OCI-LY7 (cell line): ENCODE results near the gene PIGW. TPM values are rescaled to one million over a fixed set of nuclear protein-coding genes. Genes with fewer than 3 reads are reported as not detected.

Source experiments
- BruUV-seq: library from RNA; stranded (reverse); fragments of 400-500 nt; replicated peaks from 2 replicates; lab custom pipeline; 2021; lab: Mats Ljungman, UMichigan
- CTCF ChIA-PET: fragments of 300-600 bp; sonication (Branson Sonifier 250); formaldehyde crosslinking; loops from one replicate; lab custom pipeline; 2022; ENCODE audit warnings: antibody characterized with exemption; ENCODE audit not compliant: unreplicated experiment; lab: Charles Lee
- POLR2A ChIA-PET: fragments of 300-600 bp; sonication (Branson Sonifier 250); formaldehyde crosslinking; loops from one replicate; lab custom pipeline; 2022; ENCODE audit warnings: antibody characterized with exemption; lab: Charles Lee
- DNase-seq: peaks from one replicate; pipeline ENCODE4 v3.0.0-alpha.2; 2015; ENCODE audit warnings: low spot score
- H2AFZ ChIP-seq: fragments of 200-600 bp; sonication (generic), shearing (Covaris generic); 2 replicates; pipeline ENCODE4 v1.6.1; 2014; ENCODE audit warnings: mild to moderate bottlenecking, antibody characterized with exemption, low read length, moderate library complexity
- H3K27ac ChIP-seq: fragments of 200-600 bp; sonication (generic); 2 replicates; pipeline ENCODE4 v1.5.1; 2014; ENCODE audit warnings: mixed run types, low read depth, mild to moderate bottlenecking, moderate library complexity, low read length, inconsistent platforms; ENCODE audit not compliant: poor library complexity, severe bottlenecking
- H3K36me3 ChIP-seq: fragments of 200-600 bp; sonication (generic); 2 replicates; pipeline ENCODE4 v1.6.1; 2014; ENCODE audit warnings: mild to moderate bottlenecking, antibody characterized with exemption, low read length, moderate library complexity, mixed read lengths; ENCODE audit not compliant: insufficient read depth
- H3K4me1 ChIP-seq: fragments of 200-600 bp; sonication (generic); 2 replicates; pipeline ENCODE4 v1.5.1; 2014; ENCODE audit warnings: mild to moderate bottlenecking, low read length; ENCODE audit not compliant: insufficient read depth, poor library complexity, severe bottlenecking
- H3K4me2 ChIP-seq: fragments of 200-600 bp; sonication (generic); 2 replicates; pipeline ENCODE4 v1.6.1; 2014; ENCODE audit warnings: mild to moderate bottlenecking, low read length
- H3K4me3 ChIP-seq: fragments of 200-600 bp; sonication (generic); 2 replicates; pipeline ENCODE4 v1.5.1; 2014; ENCODE audit warnings: mild to moderate bottlenecking, low read depth, low read length; ENCODE audit not compliant: poor library complexity, severe bottlenecking
- H3K79me2 ChIP-seq: fragments of 200-600 bp; sonication (generic); 2 replicates; pipeline ENCODE4 v1.6.1; 2016; ENCODE audit warnings: low read depth, mild to moderate bottlenecking, low read length, moderate library complexity, mixed read lengths; ENCODE audit not compliant: insufficient read depth
- H3K9me2 ChIP-seq: fragments of 200-600 bp; sonication (generic); 2 replicates; pipeline ENCODE4 v1.6.1; 2016; ENCODE audit warnings: mild to moderate bottlenecking, low read length, mixed read lengths; ENCODE audit not compliant: insufficient read depth
- H3K9me3 ChIP-seq: fragments of 200-600 bp; sonication (generic); 2 replicates; pipeline ENCODE4 v1.6.1; 2014; ENCODE audit warnings: mild to moderate bottlenecking, mixed run types, low read length, mixed read lengths
- H4K20me1 ChIP-seq: fragments of 200-600 bp; sonication (generic); 2 replicates; pipeline ENCODE4 v1.6.1; 2014; ENCODE audit warnings: mild to moderate bottlenecking, antibody characterized with exemption, low read length, moderate library complexity, mixed read lengths; ENCODE audit not compliant: insufficient read depth
- CTCF ChIP-seq: fragments of 200-600 bp; sonication (generic); conservative IDR thresholded peaks from 2 replicates; pipeline ENCODE4 v1.5.1; 2014; ENCODE audit warnings: mild to moderate bottlenecking, antibody characterized with exemption, low read length, moderate library complexity, mixed read lengths
- EZH2phosphoT487 ChIP-seq: fragments of 200-600 bp; sonication (generic); IDR thresholded peaks from 2 replicates; pipeline ENCODE4 v1.6.1; 2018; ENCODE audit warnings: low read depth, borderline replicate concordance, mild to moderate bottlenecking, mixed run types, antibody characterized with exemption, low read length, moderate library complexity, mixed read lengths
- intact Hi-C: fragments of 100-400 bp; cut with micrococcal nuclease; formaldehyde crosslinking; loops from one replicate; pipeline ENCODE4 v1.10.0; 2022; ENCODE audit not compliant: unreplicated experiment
- total RNA-seq, 2 experiments: library from RNA; depleted of rRNA in 1 of 2; stranded (reverse); fragments of >200 nt in 1 of 2; shearing (Covaris generic) in 1 of 2; gene quantifications; 2 replicates each; pipeline ENCODE4 v1.2.3, GENCODE V29; 2014 to 2022

The PIGW gene
- total RNA-seq, 2 experiments from 2014 or later: 5.6 to 17.3 TPM

GRCh38 chr17:36496018-36496789, 38.6 kb upstream of the PIGW start:
- Histone ChIP-seq H4K20me1 (no peaks in the 10 kb centered on the region), H2AFZ (no peak overlapping the region), H3K36me3 (peaks cover 92% of the 10 kb centered on the region), H3K27ac (no peak overlapping the region), H3K79me2 (peaks cover 5% of the 10 kb centered on the region; the same call in 1 of the 2 replicates), H3K9me3 (no peaks in the 10 kb centered on the region), H3K9me2 (no peaks in the 10 kb centered on the region), H3K4me2 (no peak overlapping the region), H3K4me1 (no peaks in the 10 kb centered on the region), H3K4me3 (no peak overlapping the region)
- DNase-seq: no peak
- intact Hi-C loops: no loop called here
- TF ChIP-seq EZH2phosphoT487 (no peak), CTCF (no peak)
- no TSS peak for BruUV-seq
- ChIA-PET CTCF (no interaction called here), POLR2A (interaction anchor here (0.7 to 1.5 kb wide), 2 partner anchors 11 to 1319 kb away, joined by 3 to 5 read pairs; no protein-coding TSS in a partner anchor)

- CTCF ChIA-PET: no interaction called here
- H2AFZ ChIP-seq: no peak overlapping the region
- no peak for DNase-seq
- intact Hi-C loops: no loop called here
- no peaks in the 10 kb centered on the region for H3K9me2 ChIP-seq
- no peaks in the 10 kb centered on the region for H3K79me2 ChIP-seq
- H3K4me2 ChIP-seq: no peak overlapping the region
- no peak for TF ChIP-seq EZH2phosphoT487
- TF ChIP-seq CTCF: no peak
- H3K4me1 ChIP-seq: no peaks in the 10 kb centered on the region
- H3K27ac ChIP-seq: no peak overlapping the region
- H3K36me3 ChIP-seq: peaks cover 93% of the 10 kb centered on the region
- H4K20me1 ChIP-seq: no peaks in the 10 kb centered on the region
- no peaks in the 10 kb centered on the region for H3K9me3 ChIP-seq
- POLR2A ChIA-PET: interaction anchor here (1.6 kb wide), 1 partner anchor 13 kb away, joined by 4 read pairs; no protein-coding TSS in a partner anchor
- no peak overlapping the region for H3K4me3 ChIP-seq
- BruUV-seq: no TSS peak
These were observed 36.6 kb upstream of the PIGW start for GRCh38 chr17:36498155-36498554.
